ENCODE data around the gene OR52W1.

The OR52W1 gene

GRCh38 chr11:6199174-6199810 lies at the start of gene OR52W1:
TSS of gene OR52W1 (plus strand) at chr11:6199224. CDS start at chr11:6199224, 0 bp downstream.
- no peak for TF ChIP-seq CTCF (IDR thresholded peaks at IDR 0.05; ENCODE audit: low read depth, low read length, missing control alignments)
- no peak within 1 kb of the TSS for H3K4me3 ChIP-seq (ENCODE audit: low read depth, low read length)
- no peak for DNase-seq (ENCODE audit: low read depth)

- TF ChIP-seq CTCF (IDR thresholded peaks at IDR 0.05; ENCODE audit: low read depth, low read length, missing control alignments): no peak
- no peak overlapping the region for H3K4me3 ChIP-seq (ENCODE audit: low read depth, low read length)
- no peak for DNase-seq (ENCODE audit: low read depth)
Measured at GRCh38 chr11:6151117-6151516, 47.9 kb upstream of the OR52W1 start.

- no peak for TF ChIP-seq CTCF (IDR thresholded peaks at IDR 0.05; ENCODE audit: low read depth, low read length, missing control alignments)
- H3K4me3 ChIP-seq (ENCODE audit: low read depth, low read length): no peak overlapping the region
- no peak for DNase-seq (ENCODE audit: low read depth)
Measured at GRCh38 chr11:6152126-6152525, 46.9 kb upstream of the OR52W1 start.

GRCh38 chr11:6156628-6157359 lies 42.2 kb upstream of the OR52W1 start:
- H3K4me3 ChIP-seq (ENCODE audit: low read depth, low read length): no peak overlapping the region
- no peak for TF ChIP-seq CTCF (IDR thresholded peaks at IDR 0.05; ENCODE audit: low read depth, low read length, missing control alignments)
- DNase-seq (ENCODE audit: low read depth): no peak

GRCh38 chr11:6170226-6170625 lies 28.8 kb upstream of the OR52W1 start, which contains the start of gene OR52B2:
TSS of gene OR52B2 (minus strand) at chr11:6170326. CDS start at chr11:6170326, 0 bp downstream.
- TF ChIP-seq CTCF (IDR thresholded peaks at IDR 0.05; ENCODE audit: low read depth, low read length, missing control alignments): no peak
- no peak within 1 kb of the TSS for H3K4me3 ChIP-seq (ENCODE audit: low read depth, low read length)
- DNase-seq (ENCODE audit: low read depth): no peak

GRCh38 chr11:6175440-6175839 lies 23.6 kb upstream of the OR52W1 start:
- H3K4me3 ChIP-seq (ENCODE audit: low read depth, low read length): no peak overlapping the region
- TF ChIP-seq CTCF (IDR thresholded peaks at IDR 0.05; ENCODE audit: low read depth, low read length, missing control alignments): no peak
- no peak for DNase-seq (ENCODE audit: low read depth)
